ENCODE results near the gene SORCS3.

The SORCS3 gene

DNA sequence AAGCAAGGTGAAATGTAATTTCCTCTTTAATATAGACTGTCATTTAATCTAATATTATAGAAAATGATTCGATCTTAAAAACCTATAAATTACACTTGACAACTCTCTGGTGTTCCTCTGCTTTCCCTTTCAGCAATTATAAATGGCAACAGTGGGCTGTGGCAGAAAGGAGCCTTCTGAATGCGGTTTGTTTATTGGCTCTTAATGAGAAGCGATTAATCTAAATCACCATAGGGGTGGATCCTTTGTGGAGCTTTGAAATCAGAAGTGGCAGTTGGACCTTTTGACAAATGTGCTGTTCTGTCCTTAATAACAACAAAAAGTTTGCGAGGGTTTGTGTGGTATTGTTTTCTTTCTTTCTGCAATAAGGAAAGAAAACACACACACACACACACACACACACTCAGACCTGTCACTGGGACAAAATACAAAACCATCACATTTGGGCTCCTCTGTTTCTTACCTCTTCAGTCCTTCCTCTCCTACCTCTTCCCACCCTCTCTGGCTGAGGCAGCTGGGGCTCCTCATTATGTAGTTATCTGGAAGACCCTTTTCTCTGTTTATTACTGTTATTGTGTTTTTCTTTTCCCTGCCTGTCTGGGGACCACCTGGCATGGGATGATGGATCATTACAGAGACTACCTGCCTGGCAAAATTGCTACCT, 316.2 kb downstream of the SORCS3 start:
- Histone ChIP-seq H3K36me3 (ENCODE audit: control insufficient read depth, low read length) (no peaks in the 10 kb centered on the region), H3K9me2 (replicated peaks; ENCODE audit: control insufficient read depth, low read length) (no peaks in the 10 kb centered on the region)

DNA sequence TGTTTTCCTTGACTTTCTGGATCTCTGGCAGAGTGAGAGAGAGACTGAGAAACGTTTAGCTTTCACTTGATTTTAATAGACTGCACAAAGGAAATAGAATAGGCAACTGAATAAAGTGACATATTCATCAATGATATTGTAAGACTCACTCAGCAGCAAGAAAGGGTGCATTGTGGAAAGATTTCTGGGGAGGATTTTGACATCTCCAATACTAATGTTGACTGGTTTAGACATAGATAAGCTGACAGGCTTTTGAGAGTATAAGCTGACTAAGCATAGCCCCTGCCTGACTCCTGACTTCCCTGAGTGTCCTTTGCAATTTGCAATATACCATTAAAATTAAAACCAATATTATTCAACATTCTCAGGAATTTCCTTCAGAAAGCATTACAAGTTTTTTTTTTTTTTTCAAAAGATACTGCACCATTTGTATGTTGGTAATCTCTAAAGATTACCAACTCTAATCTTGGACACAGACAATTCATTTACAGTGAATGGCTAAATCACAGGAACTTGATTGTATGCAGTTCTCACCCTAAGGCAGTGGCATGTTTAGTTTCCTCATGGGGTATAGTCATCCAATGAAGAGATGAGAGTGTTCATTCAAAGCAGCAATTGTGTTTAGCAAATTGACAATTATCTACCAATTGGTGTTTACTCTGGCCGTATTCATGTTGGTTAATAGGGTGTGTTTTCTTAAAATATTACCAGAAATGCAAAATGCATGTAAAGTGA, 325.6 kb downstream of the SORCS3 start:
- H3K4me3 ChIP-seq (ENCODE audit: low read length): no peak overlapping the region
- no peaks in the 10 kb centered on the region for H3F3A ChIP-seq (ENCODE audit: control insufficient read depth, insufficient read depth)
- H3K4me1 ChIP-seq (ENCODE audit: control insufficient read depth, low read length): no peaks in the 10 kb centered on the region
- no peak overlapping the region for H3K27ac ChIP-seq (ENCODE audit: low read depth, low read length)
- no peaks in the 10 kb centered on the region for H3K79me2 ChIP-seq (ENCODE audit: control insufficient read depth, low read length)
- no peaks in the 10 kb centered on the region for H3K36me3 ChIP-seq (ENCODE audit: control insufficient read depth, low read length)
- H3K9me2 ChIP-seq (replicated peaks; ENCODE audit: control insufficient read depth, low read length): no peaks in the 10 kb centered on the region
- TF ChIP-seq, protein P1, sequence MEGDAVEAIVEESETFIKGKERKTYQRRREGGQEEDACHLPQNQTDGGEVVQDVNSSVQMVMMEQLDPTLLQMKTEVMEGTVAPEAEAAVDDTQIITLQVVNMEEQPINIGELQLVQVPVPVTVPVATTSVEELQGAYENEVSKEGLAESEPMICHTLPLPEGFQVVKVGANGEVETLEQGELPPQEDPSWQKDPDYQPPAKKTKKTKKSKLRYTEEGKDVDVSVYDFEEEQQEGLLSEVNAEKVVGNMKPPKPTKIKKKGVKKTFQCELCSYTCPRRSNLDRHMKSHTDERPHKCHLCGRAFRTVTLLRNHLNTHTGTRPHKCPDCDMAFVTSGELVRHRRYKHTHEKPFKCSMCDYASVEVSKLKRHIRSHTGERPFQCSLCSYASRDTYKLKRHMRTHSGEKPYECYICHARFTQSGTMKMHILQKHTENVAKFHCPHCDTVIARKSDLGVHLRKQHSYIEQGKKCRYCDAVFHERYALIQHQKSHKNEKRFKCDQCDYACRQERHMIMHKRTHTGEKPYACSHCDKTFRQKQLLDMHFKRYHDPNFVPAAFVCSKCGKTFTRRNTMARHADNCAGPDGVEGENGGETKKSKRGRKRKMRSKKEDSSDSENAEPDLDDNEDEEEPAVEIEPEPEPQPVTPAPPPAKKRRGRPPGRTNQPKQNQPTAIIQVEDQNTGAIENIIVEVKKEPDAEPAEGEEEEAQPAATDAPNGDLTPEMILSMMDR (IDR thresholded peaks at IDR 0.05; ENCODE audit: low read depth, low read length, poor library complexity, severe bottlenecking): no peak
- no peak for TF ChIP-seq EZH2phosphoT487 (IDR thresholded peaks at IDR 0.05; ENCODE audit: borderline replicate concordance, low read length)
- H3K4me2 ChIP-seq (ENCODE audit: low read length): no peak overlapping the region
- H4K20me1 ChIP-seq (ENCODE audit: control insufficient read depth, insufficient read depth, low read depth, low read length): no peaks in the 10 kb centered on the region
- no peaks in the 10 kb centered on the region for H3K27me3 ChIP-seq (ENCODE audit: control insufficient read depth, low read length)
- H3K9me3 ChIP-seq (ENCODE audit: control insufficient read depth, insufficient read depth, low read length): no peaks in the 10 kb centered on the region

More for the DNA sequence above, 316.2 kb downstream of the SORCS3 start:
- no peak overlapping the region for H3K4me2 ChIP-seq (ENCODE audit: low read length)
- no peak for TF ChIP-seq EZH2phosphoT487 (IDR thresholded peaks at IDR 0.05; ENCODE audit: borderline replicate concordance, low read length)
- TF ChIP-seq, protein P1 (IDR thresholded peaks at IDR 0.05; ENCODE audit: low read depth, low read length, poor library complexity, severe bottlenecking): no peak
- H3K27ac ChIP-seq (ENCODE audit: low read depth, low read length): no peak overlapping the region
- H3F3A ChIP-seq (ENCODE audit: control insufficient read depth, insufficient read depth): no peaks in the 10 kb centered on the region
- H4K20me1 ChIP-seq (ENCODE audit: control insufficient read depth, insufficient read depth, low read depth, low read length): no peaks in the 10 kb centered on the region
- no peak overlapping the region for H3K4me3 ChIP-seq (ENCODE audit: low read length)
- no peaks in the 10 kb centered on the region for H3K9me3 ChIP-seq (ENCODE audit: control insufficient read depth, insufficient read depth, low read length)
- no peaks in the 10 kb centered on the region for H3K79me2 ChIP-seq (ENCODE audit: control insufficient read depth, low read length)
- H3K27me3 ChIP-seq (ENCODE audit: control insufficient read depth, low read length): no peaks in the 10 kb centered on the region
- H3K4me1 ChIP-seq (ENCODE audit: control insufficient read depth, low read length): no peaks in the 10 kb centered on the region

GRCh38 chr10:104980368-104980767, 339.3 kb downstream of the SORCS3 start:
- Histone ChIP-seq H4K20me1 (ENCODE audit: control insufficient read depth, insufficient read depth, low read depth, low read length) (no peaks in the 10 kb centered on the region), H3K4me3 (ENCODE audit: low read length) (no peak overlapping the region), H3K9me3 (ENCODE audit: control insufficient read depth, insufficient read depth, low read length) (no peaks in the 10 kb centered on the region)

More at GRCh38 chr10:104980368-104980767, 339.3 kb downstream of the SORCS3 start:
- Histone ChIP-seq H3K27me3 (ENCODE audit: control insufficient read depth, low read length) (no peaks in the 10 kb centered on the region), H3K4me1 (ENCODE audit: control insufficient read depth, low read length) (no peaks in the 10 kb centered on the region), H3K27ac (ENCODE audit: low read depth, low read length) (no peak overlapping the region), H3K79me2 (ENCODE audit: control insufficient read depth, low read length) (no peaks in the 10 kb centered on the region), H3K9me2 (replicated peaks; ENCODE audit: control insufficient read depth, low read length) (no peaks in the 10 kb centered on the region), H3K4me2 (ENCODE audit: low read length) (no peak overlapping the region), H3F3A (ENCODE audit: control insufficient read depth, insufficient read depth) (no peaks in the 10 kb centered on the region), H3K36me3 (ENCODE audit: control insufficient read depth, low read length) (no peaks in the 10 kb centered on the region)
- TF ChIP-seq, protein P1 (IDR thresholded peaks at IDR 0.05; ENCODE audit: low read depth, low read length, poor library complexity, severe bottlenecking): no peak
- TF ChIP-seq EZH2phosphoT487 (IDR thresholded peaks at IDR 0.05; ENCODE audit: borderline replicate concordance, low read length): no peak
